NCI-H524 treated with DMSO at 0.1 percent for 48 hours (cell line): ENCODE results near the gene LGALS12.

Source experiments
- DNase-seq: peaks from one replicate; lab custom pipeline; 2025; lab: John Stamatoyannopoulos, UW

The LGALS12 gene

DNA sequence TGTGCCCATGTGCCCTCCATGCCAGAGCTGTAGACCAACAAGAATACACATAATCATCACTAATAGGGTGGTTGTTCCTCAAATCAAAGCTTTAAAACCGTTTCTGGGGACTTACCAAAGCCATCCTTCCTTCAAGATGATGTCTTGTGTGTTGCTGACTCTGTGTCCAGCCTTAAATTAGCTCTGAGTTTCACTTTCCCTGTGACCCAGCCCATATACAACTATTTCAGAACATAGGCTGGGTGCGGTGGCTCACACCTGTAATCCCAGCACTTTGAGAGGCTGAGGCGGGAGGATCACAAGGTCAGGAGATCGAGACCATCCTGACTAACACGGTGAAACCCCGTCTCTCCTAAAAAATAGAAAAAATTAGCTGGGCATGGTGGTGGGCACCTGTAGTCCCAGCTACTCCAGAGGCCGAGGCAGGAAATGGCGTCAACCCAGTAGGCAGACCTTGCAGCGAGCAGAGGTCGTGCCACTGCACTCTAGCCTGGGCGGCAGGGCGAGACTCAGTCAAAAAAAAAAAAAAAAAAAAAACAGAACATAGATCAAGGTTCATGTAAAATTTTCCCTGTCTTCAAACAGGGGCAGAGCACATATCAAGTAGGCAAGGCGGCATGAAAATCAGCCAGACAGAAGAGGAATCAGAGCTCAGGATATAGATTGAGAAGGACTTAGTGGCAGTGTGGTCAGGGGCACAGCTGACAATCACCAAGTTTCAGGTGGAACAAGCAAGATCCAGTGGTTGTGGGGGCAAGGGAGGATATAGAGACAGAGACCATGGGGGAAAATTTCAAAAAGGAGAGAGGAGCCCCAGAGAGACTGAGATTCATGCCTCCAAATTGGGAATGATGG lies 57.5 kb downstream of the LGALS12 start, which contains the start of gene PLAAT2:
PLAAT2 (minus strand) TSS at position 179 of the 855 bp plus-strand sequence; CDS start at position 124, 55 bp downstream.
- DNase-seq = no peak

DNA sequence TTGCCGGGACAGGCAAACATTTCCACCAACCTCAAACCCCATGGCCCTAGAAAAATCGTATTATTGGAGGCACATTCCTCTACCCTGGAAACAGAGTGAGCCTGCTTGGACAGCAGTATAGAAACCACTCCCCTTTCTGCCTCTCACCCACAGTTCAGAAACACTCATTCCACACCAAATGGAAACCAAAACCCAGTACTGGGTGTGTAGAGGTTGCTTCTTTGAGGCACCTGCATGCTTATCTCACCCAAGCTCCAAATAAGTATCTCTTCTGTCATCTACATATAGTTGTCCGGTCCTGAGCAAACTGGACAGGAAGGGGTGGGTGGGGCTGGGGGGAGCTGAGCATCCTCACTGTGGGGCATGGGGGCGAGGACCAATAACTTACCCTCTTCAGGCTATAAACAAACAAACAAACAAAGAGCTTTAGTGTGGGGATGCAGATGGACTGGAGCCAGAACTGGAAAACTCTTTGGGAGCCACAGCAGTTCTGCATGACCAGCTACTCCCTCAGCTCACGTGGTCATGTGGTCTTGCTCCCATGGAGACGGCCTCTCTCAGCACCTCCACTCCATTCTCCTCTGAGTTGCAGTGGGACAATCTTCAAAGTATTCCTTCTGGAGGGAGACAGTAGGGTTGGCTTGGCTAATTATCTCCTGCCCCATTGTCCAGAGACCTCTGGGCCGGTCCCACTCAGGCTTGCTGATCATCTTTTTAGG lies 58.3 kb downstream of the LGALS12 start:
- no peak for DNase-seq

DNA sequence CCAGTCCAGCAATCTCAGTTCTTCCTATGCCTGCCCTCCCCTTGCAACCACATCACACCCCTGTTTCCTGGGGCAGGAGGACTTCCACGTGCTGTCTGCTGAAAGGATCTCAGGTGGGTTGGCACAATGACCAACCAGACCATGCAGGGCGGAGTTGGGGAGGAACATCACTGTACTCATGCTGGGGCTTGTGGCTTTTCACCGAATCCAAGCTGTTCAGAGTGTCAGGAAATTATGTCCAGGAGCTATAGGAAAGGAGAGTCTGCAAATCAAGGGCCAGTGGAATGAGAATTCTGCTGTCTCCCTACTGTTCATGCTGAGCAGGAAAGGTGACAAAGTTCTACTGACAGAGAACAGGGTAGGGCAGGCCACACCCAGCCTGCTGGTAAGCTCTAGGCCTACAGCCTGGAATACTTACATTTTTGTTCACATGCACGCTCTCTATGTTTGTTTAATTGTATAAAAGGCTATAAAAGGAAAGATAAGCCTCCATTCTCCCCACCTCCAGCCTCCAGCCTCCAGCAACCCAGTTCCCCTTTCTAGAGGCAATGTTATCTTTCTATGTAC lies 59.0 kb downstream of the LGALS12 start:
- no peak for DNase-seq
